NK-92 treated with Interleukin-12 subunit alpha and Interleukin-12 subunit beta, amount 100 ng/mL, for 24 hours (cell line): ENCODE measurements around the gene SBK3.
"Not testable (repeated sequence)": the region's sequence is repeated elsewhere in the genome, so short reads cannot be mapped to it uniquely, and the experiment has no call there.

Source experiments
- DNase-seq: peaks from one replicate; lab custom pipeline; 2025; lab: John Stamatoyannopoulos, UW

Gene SBK3

GRCh38 chr19:55576746-55577145 is 31.4 kb upstream of the SBK3 start:
- no peak for DNase-seq

DNA sequence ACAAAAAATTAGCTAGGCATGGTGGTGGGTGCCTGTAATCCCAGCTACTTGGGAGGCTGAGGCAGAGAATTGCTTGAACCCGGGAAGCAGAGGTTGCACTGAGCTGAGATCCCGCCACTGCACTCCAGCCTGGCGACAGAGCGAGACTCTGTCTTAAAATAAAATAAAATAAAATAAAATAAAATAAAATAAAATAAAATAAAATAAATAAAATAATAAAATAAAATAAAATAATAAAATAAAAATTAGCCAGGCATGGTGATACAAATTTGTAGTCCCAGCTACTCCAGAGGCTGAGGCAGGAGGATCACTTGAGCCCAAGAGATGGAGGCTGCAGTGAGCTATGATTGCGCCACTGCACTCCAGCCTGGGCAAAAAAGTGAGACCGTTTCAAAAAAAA is 28.6 kb upstream of the SBK3 start:
- not testable (repeated sequence) for DNase-seq

DNA sequence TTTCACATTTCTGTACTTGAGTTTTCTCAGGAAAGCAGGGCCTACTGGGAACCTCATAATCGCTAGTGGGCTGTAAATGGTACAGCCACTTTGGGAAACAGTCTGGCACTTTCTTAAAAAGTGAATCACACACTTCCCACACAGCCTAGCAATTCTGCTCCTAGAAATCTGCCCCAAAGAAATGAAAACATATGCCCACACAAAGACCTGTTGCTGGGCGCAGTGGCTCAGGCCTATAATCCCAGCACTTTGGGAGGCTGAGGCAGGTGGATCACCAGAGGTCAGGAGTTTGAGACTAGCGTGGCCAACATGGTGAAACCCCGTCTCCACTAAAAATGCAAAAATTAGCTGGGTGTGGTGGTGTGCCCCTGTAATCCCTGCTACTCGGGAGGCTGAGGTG is 24.1 kb upstream of the SBK3 start:
- not testable (repeated sequence) for DNase-seq

DNA sequence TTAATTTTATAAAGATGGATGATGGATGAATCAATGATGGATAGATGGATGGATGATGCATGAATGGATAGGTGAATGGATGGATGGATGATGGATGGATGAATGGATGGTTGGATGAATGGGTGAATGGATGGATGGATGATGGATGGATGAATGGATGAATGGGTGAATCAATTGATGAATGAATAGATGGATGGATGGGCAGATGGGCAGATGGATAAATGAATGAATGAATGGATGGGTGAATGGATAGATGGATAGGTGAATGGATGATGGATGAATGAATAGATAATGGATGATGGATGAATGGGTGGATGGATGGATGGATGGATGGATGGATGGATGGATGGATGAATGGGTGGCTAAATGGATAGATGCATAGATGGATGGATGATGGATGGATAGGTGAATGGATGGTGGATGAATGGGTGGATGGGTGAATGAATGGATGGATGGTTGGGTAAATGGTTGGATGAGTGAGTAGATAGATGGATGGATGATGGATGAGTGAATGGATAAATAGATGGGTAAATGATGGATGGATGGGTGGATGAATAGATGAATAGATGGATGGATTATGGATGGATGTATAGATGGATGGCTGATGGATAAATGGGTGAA is 22.5 kb upstream of the SBK3 start:
- DNase-seq = no peak

DNA sequence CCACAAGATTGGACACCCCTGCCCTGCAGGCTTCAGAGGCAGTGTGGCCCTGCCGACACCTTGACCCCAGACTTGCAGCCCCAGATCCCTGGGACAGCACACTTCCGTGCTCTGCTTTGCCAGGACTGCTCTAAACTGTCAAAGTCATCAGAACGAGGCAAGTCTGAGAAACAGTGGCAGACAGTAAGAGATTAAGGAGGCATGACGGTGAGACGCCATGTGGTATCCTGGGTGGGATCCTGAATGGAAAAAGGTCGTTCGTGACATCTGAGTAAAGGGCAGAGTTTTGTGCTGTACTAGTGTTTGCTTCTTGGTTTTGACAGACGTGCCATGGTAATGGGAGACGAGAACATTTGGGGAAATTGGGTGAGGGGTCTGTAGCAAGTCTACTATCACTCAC is 21.5 kb upstream of the SBK3 start:
- DNase-seq = no peak

DNA sequence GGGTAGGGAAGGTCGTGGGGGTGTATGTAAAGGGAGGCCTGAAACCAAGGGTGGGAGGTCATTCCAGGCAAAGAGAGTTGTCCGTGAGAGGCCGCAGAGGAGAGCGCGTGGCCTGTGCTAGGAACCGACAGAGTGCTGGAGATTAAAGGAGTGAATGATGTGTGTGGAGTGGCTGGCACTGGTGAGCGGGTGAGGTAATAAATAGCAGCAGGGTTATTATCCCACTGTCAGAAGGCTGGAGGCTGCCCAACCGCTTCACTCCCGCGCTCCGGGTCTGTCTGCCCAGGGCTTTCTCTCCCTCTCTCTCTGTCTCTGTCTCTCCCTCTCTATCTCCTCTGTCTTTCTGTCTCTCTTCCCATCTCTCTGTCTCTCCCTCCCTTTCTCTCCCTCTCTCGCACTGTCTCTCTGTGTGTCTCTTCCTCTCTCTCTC is 17.9 kb upstream of the SBK3 start:
- DNase-seq = no peak

- no peak for DNase-seq
Observed at GRCh38 chr19:55559684-55560083, 14.3 kb upstream of the SBK3 start.

DNA sequence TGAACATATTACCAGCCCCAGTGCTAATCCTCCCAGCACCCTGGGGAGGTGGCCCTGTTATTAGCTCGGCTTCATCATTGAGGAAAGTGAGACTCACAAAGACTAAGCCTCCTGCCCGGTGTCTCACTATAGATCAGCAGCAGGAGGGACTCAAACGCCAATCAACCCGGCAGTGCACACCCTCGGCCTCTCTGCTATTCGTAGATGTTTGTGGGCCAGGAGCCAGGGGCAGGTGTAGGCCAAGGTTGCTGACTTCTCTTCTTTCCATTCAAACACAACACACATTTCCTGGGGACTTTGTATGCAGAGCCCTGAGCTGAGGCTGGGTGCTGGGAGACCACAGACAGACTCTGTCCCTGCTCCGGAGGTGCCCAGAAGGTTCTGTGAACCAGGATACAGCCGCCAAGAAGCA is 9.4 kb upstream of the SBK3 start:
- no peak for DNase-seq

DNA sequence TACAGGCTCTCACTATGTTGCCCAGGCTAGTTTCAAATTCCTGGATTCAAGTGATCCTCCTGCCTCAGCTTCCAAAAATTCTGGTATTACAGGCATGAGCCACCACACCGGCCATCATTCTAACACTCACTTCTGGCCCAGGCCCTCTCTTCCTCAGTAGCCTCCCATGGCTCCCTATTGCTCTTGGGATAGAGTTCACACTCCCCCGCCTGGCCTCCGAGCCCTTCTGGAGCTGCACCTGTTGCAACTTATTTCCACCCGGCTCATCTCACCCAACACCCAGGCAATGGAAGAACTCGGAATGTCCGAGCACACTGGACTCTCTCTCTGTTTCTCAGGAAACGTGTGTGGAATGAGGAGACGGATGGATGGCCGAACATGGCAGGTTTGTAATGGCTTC is 9.0 kb upstream of the SBK3 start:
- no peak for DNase-seq

GRCh38 chr19:55553217-55554182 is 8.2 kb upstream of the SBK3 start:
- no peak for DNase-seq

DNA sequence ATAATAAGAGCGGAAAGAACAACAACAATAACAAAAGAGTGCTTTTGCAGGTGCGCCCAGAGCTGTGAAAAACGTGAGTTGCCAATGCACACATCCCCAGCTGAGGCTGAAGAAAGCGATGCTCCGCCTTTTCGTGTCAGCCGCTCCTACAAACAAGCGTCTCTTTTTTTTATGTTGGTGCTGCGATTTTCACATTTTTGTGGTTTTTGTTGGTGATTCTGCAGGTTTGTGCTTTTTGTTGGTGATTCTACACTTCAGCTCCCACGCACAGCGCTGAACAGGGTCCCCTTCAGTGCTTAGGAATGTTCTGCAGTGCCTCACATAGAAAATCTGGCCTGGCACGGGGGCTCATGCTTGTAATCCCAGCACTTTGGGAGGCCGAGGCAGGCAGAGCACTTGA is 7.3 kb upstream of the SBK3 start:
- DNase-seq = no peak

DNA sequence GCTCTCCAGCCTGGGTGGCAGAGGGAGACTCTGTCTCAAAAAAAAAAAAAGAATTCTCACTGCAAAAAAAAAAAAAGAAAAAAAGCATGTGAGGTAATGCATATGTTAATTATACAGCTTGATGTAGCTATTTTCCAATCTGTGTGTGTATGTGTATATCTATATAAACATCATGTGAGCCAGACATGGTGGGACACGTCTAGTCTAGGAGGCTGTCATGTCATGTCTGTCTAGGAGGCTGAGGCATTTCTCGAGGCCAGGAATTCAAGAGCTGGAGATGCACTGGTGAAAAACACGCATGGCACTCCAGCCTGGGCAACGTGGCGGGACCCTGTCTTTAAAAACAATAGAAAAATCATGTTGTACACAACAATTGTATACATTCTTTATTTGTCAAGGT is 6.9 kb upstream of the SBK3 start:
- no peak for DNase-seq

DNA sequence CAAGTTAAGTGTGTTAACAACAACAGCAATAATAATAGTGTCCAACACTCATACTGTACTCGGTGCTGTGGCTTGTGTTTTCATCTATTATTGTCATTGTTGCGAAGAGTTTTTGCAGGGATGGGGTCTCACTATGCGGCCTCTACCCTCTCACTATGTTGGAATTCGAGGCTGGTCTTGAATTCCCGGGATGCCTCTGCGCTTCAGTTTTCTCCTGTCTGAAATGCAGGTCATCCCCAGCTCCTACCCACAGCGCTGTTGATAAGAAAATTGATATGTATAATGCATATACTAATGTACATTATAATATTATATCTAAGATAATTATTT is 4.9 kb upstream of the SBK3 start:
- DNase-seq = no peak

GRCh38 chr19:55549500-55550320 is 4.4 kb upstream of the SBK3 start:
- DNase-seq = no peak

GRCh38 chr19:55546822-55547614 is 1.7 kb upstream of the SBK3 start:
- DNase-seq = no peak

DNA sequence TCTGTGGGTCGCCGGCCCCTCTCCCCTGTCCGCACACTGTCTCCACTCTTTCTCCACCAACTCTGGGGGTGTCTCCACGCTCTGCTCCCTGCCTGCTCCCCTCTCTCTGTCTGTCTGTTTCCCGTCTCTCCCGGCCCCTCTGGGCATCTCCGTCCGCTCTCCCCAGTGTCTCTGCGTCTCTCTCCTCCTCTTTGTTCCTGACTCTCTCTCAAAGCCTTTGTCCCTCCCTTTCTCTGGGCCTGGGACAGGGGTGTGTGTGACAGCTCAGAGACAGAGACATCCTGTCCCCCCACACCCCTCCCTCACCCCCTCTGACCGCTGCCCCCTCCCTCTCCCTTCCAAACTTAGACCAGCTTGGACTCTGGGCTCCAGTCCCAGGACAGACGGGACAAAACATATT is 668 bp upstream of the SBK3 start:
- DNase-seq = no peak

DNA sequence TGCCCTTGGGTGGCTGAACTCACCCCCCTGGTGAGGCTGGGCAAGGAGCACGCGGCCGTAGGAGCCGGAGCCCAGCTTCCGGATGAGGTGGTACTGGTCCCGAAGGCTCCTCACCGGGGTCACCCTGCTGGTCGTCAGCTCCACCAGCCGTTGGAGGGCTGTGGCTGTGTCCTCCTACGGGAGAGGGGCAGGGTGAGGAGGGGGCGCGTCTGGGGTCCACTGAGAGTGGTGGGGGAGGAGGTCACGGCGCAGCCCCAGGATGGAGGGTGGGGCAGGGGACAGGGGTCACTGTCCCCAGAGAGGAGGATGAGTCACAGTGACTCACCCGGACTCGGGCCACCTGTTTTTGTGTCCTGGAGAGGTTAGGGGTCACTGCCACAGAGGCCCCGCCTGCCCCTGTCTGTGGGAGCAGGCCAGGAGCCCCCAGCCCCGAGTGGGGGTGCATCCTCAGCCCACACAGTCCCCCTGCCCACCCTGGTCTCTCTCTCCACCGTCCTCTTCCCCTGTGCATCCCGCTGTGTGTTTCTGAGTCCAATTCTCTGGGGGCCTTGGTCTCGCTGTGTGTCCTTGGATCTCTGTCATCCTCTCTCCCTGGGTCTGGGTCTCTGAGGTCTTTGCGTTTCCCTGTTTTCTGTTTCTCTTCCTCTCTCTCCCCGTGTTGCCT is 435 bp downstream of the SBK3 start:
- no peak for DNase-seq

DNA sequence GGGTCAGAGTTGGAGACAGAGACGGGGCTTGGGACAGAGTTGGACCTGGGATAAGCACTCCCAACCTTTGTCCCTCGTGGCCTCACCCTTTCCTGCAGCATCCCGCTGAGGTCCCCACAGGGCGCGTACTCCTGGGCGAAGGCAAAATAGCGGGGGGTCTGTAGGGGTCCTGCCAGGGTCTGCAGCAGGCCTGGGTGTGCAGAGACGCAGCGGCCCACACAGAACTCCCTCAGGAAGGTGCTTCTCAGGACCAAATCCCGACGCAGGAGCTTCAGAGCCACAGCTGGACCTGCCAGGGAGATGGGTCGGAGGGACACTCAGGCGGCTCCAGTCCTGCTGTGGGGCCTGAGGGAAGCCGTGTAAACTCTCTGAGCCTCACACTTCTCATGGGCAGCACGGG is 1.3 kb downstream of the SBK3 start:
- DNase-seq = no peak

- DNase-seq = no peak
Observed at GRCh38 chr19:55543567-55543966, 1.8 kb downstream of the SBK3 start.

GRCh38 chr19:55542292-55542855 is 3.0 kb downstream of the SBK3 start:
- DNase-seq = no peak

DNA sequence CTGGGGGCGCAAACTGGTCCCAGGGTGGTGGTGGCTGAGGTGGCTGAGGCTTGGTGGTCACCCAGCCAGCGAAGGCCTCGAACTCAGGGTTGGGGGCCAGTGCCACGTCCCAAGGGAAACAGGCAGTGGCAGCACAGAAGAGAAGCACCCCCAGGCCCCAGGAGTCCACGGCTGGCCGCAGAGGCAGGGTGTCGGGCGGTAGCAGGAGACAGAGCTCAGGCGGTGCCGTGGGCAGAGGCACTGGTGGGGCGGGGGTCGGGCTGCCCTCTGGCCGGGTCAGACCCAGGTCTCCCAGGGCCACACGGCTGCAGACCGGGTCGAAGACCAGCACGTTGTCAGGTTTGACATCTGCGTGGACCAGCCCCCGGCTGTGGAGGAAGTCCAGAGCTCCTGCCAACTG is 4.3 kb downstream of the SBK3 start:
- no peak for DNase-seq
